Mucosa of stomach (tissue), 1 donor: ENCODE measurements around the gene CRTC1.

Experiments used
- H3K27me3 ChIP-seq: one replicate; pipeline ENCODE4 v1.7.0; 2013; ENCODE audit warnings: mild to moderate bottlenecking, low read length; ENCODE audit not compliant: control insufficient read depth, insufficient read depth
- H3K36me3 ChIP-seq: one replicate; pipeline ENCODE4 v1.7.0; 2013; ENCODE audit warnings: low read length; ENCODE audit not compliant: control insufficient read depth, insufficient read depth
- H3K4me1 ChIP-seq: one replicate; pipeline ENCODE4 v1.7.0; 2013; ENCODE audit warnings: mild to moderate bottlenecking, low read length; ENCODE audit not compliant: control insufficient read depth, insufficient read depth
- H3K4me3 ChIP-seq: one replicate; pipeline ENCODE4 v1.7.0; 2013; ENCODE audit warnings: low read length
- H3K9ac ChIP-seq: one replicate; pipeline ENCODE4 v1.7.0; 2013; ENCODE audit warnings: mild to moderate bottlenecking, low read length, moderate library complexity
- H3K9me3 ChIP-seq: one replicate; pipeline ENCODE4 v1.7.0; 2013; ENCODE audit warnings: mild to moderate bottlenecking, low read length, moderate library complexity; ENCODE audit not compliant: control insufficient read depth
- donor health status: Pancreatic carcinoma.

CRTC1 gene

DNA sequence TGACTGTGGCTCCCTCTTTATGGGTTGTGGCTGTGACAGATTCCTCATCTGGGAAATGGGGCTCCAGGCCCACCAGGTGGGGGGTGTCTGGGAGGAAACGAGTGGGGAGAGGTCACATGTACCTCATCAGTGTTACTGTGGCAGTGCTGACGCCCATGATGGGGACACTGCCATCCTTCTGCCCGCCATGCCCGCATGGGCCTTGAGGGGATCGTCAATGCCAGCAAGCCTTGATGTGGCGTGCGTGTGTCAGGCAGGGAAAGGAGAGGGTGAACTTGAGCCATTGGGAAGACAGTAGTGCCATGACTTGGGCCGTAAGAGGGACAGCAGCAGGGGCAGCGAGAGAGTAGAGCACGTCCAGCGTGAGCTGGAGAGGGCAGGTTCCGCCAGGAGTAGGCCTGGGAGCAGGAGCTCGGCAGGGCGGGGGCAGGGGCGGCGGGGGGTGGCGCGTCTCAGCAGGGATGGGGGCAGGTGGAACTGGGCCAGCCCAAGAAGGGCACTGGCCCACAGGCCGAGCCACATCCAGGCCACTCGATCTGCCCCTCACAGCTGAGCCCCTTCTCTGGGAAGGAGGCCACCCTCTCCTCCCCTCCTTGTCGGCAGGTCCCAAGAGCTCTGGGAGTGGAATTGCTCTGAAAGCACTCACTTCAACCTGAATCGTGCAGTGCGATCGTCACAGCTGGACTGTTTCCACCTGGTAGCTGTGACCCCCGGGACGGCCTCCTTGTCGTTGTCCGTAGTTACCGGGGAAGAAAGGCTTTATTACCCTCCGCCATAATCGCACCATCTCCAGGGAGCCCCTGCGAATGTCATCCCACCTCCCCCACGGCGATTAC, 36.7 kb upstream of the CRTC1 start:
- Histone ChIP-seq H3K4me1 (no peaks in the 10 kb centered on the region), H3K9me3 (no peaks in the 10 kb centered on the region), H3K36me3 (no peaks in the 10 kb centered on the region), H3K9ac (no peak overlapping the region), H3K4me3 (no peak overlapping the region), H3K27me3 (no peaks in the 10 kb centered on the region)

DNA sequence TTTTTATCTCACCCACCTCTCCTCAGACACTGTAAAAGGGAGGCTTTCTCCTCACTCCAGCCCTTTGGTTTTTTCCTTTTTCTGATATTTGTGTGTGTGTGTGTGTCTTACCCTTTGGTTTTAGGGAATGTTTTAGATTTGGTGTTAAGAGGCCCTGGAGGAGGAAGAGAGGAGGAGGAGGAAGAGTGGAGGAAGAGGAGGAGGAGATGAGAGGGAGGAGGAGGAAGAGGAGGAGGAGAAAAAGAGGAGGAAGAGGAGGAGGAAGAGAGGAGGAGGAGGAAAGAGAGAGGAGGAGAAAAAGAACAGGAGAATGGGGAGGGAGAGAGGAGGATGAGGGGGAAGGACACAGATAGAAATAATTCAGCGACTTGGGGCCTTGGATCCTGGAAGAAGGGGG, 36.1 kb upstream of the CRTC1 start:
- Histone ChIP-seq H3K4me3 (no peak overlapping the region), H3K9me3 (no peaks in the 10 kb centered on the region), H3K4me1 (no peaks in the 10 kb centered on the region), H3K27me3 (no peaks in the 10 kb centered on the region), H3K9ac (no peak overlapping the region), H3K36me3 (no peaks in the 10 kb centered on the region)

DNA sequence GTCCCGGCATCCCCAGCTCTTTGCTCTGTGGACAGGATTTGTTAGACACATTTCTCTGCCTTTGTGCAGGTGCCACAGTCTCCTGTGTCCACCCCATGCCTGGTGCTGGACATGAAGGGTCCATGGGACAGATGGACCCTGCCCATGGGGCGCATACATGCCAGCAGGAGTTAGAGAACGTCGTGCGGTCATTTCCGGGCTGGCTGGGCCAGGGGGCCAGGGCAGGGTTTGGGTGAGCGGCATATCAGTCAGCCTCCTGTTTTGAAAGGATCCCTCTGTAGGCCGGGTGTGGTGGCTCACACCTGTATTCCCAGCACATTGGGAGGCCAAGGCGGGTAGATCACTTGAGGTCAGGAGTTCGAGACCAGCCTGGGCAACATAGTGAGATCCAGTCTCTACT, 35.7 kb upstream of the CRTC1 start:
- Histone ChIP-seq H3K9me3 (no peaks in the 10 kb centered on the region), H3K9ac (no peak overlapping the region), H3K4me1 (no peaks in the 10 kb centered on the region), H3K36me3 (no peaks in the 10 kb centered on the region), H3K4me3 (no peak overlapping the region), H3K27me3 (no peaks in the 10 kb centered on the region)

- H3K4me1 ChIP-seq: no peaks in the 10 kb centered on the region
- no peaks in the 10 kb centered on the region for H3K9me3 ChIP-seq
- H3K4me3 ChIP-seq: no peak overlapping the region
- no peaks in the 10 kb centered on the region for H3K36me3 ChIP-seq
- no peak overlapping the region for H3K9ac ChIP-seq
- no peaks in the 10 kb centered on the region for H3K27me3 ChIP-seq
Observed at GRCh38 chr19:18648973-18649315, 34.5 kb upstream of the CRTC1 start.

GRCh38 chr19:18649371-18650020, 34.0 kb upstream of the CRTC1 start:
- no peaks in the 10 kb centered on the region for H3K27me3 ChIP-seq
- no peak overlapping the region for H3K4me3 ChIP-seq
- H3K36me3 ChIP-seq: no peaks in the 10 kb centered on the region
- no peaks in the 10 kb centered on the region for H3K4me1 ChIP-seq
- no peak overlapping the region for H3K9ac ChIP-seq
- no peaks in the 10 kb centered on the region for H3K9me3 ChIP-seq

GRCh38 chr19:18650021-18650390, 33.5 kb upstream of the CRTC1 start:
- no peak overlapping the region for H3K9ac ChIP-seq
- no peaks in the 10 kb centered on the region for H3K4me1 ChIP-seq
- no peaks in the 10 kb centered on the region for H3K9me3 ChIP-seq
- H3K4me3 ChIP-seq: no peak overlapping the region
- H3K36me3 ChIP-seq: no peaks in the 10 kb centered on the region
- H3K27me3 ChIP-seq: no peaks in the 10 kb centered on the region

DNA sequence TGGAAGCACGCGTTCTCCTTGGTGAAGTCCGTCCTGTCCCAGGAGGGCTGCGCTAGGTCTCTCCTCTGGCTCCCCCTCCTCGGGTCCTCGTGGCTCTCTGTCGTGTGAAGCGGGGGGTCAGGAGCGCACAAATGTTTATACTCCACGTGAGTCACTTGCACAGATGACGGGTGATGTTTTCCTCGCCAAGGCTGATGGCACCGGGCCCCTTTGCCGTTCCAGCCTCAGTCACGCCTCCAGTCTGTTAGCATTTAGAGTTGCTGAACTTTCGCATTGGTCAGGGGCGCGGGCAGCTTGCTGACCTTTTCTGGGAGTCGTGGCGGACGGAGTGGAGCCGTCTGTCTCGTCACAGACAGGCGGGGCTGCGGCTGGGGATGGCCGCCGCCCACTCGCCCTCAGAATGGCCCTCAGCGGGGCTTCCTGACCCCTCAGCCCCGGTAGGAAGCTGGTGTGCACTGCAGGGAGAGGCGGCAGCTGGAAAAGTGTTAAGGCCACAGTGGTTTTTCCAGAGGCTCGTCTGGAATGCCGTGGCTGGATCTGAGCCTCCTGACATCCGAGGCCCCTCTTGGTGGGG, 32.9 kb upstream of the CRTC1 start:
- no peaks in the 10 kb centered on the region for H3K4me1 ChIP-seq

GRCh38 chr19:18651300-18651699, 32.2 kb upstream of the CRTC1 start:
- Histone ChIP-seq H3K27me3 (no peaks in the 10 kb centered on the region), H3K9ac (no peak overlapping the region), H3K9me3 (no peaks in the 10 kb centered on the region), H3K4me1 (no peaks in the 10 kb centered on the region), H3K36me3 (no peaks in the 10 kb centered on the region), H3K4me3 (no peak overlapping the region)

More for the DNA sequence above, 32.9 kb upstream of the CRTC1 start:
- Histone ChIP-seq H3K9me3 (no peaks in the 10 kb centered on the region), H3K4me3 (no peak overlapping the region), H3K27me3 (no peaks in the 10 kb centered on the region), H3K36me3 (no peaks in the 10 kb centered on the region), H3K9ac (no peak overlapping the region)

GRCh38 chr19:18651733-18652132, 31.7 kb upstream of the CRTC1 start:
- Histone ChIP-seq H3K27me3 (no peaks in the 10 kb centered on the region), H3K4me1 (no peaks in the 10 kb centered on the region), H3K9me3 (no peaks in the 10 kb centered on the region), H3K36me3 (no peaks in the 10 kb centered on the region), H3K9ac (no peak overlapping the region), H3K4me3 (no peak overlapping the region)

- no peak overlapping the region for H3K9ac ChIP-seq
- no peaks in the 10 kb centered on the region for H3K36me3 ChIP-seq
- no peaks in the 10 kb centered on the region for H3K27me3 ChIP-seq
- H3K4me1 ChIP-seq: peaks cover 2% of the 10 kb centered on the region
- no peaks in the 10 kb centered on the region for H3K9me3 ChIP-seq
- no peak overlapping the region for H3K4me3 ChIP-seq
Observed at GRCh38 chr19:18653853-18654252, 29.6 kb upstream of the CRTC1 start.

DNA sequence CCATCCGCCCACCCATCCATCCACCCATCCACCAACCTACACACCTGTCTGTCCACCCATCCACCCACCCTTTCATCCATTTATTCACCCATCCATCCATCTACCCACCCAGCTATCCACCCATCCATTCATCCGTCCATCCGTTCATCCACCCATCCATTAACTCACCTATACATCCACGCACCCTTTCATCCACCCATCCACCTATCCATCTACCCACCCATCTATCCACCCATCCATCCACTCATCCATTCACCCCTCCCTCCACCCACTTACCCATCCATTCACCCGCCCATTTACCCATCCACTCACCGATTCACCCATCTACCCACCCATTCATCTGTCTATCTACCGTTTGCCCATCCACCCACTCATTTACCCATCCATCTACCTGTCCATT, 29.0 kb upstream of the CRTC1 start:
- peaks cover 5% of the 10 kb centered on the region for H3K4me1 ChIP-seq
- no peak overlapping the region for H3K4me3 ChIP-seq

DNA sequence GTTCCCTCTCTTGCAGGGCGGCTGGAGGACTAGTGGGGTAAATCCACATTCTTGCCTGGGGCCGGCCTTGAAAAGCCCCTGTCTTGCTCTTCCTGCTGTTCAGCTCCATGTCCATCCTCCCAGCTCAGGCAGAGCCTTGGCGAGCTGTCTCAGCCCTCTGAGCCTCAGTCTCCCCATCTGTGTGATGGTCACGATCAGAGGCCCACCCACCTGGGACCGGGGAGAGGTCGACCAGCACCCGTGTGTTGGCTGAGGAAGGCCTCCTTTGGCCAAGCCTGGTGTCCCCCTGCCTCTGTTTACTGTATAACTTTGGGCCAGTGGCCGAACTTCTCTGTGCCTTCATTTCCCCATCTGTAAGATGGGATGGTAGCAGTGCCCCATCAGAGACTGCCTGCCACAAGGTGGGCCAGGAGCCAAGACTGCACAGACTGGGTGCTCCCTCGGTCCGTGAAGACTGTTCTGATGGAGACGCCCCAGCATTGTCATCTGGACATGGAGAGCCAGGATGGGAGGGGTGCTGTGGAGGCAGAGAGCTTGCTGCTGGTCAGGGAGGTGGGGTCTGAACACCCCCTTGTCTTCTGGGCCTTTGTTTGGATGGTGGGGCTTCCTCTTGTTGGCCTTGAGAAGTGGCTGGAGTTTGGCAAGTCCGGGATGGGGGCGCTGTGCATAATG, 28.2 kb upstream of the CRTC1 start:
- Histone ChIP-seq H3K4me3 (no peak overlapping the region), H3K36me3 (no peaks in the 10 kb centered on the region), H3K9me3 (no peaks in the 10 kb centered on the region)

More for the DNA sequence above, 29.0 kb upstream of the CRTC1 start:
- H3K9ac ChIP-seq: no peak overlapping the region
- H3K9me3 ChIP-seq: no peaks in the 10 kb centered on the region
- H3K27me3 ChIP-seq: no peaks in the 10 kb centered on the region
- no peaks in the 10 kb centered on the region for H3K36me3 ChIP-seq

More for the DNA sequence above, 28.2 kb upstream of the CRTC1 start:
- no peaks in the 10 kb centered on the region for H3K27me3 ChIP-seq
- peaks cover 5% of the 10 kb centered on the region for H3K4me1 ChIP-seq
- no peak overlapping the region for H3K9ac ChIP-seq
